DLD1 (cell line): Measurements from ENCODE around the gene RAPGEF1.

Experiments
- in situ Hi-C: cut with HindIII; loops from 2 replicates; pipeline ENCODE4 v1.10.0; 2017; ENCODE audit warnings: low sequenced_read_pairs

RAPGEF1 gene

DNA sequence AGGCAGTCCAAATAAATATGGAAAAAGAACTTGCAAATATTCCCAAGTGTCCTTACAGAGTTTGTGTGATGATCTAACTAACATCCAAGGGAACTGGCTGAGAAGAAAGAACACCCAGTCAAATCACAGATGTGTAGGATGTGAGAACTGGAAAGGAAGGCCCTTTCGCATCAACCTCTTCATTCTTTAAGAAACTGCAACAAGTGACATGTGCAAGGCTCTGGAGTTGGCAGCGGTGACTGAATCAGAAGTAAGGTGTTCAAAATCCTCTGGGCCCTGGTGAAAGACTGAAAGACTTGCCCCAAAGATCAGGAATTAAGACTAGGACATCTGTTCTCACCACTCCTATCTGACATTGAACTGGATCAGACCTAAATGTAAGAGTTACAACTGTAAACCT lies 88.7 kb downstream of the RAPGEF1 start:
- in situ Hi-C loops: no loop called here

GRCh38 chr9:131650254-131650653 lies 89.6 kb downstream of the RAPGEF1 start:
- in situ Hi-C loops: no loop called here

DNA sequence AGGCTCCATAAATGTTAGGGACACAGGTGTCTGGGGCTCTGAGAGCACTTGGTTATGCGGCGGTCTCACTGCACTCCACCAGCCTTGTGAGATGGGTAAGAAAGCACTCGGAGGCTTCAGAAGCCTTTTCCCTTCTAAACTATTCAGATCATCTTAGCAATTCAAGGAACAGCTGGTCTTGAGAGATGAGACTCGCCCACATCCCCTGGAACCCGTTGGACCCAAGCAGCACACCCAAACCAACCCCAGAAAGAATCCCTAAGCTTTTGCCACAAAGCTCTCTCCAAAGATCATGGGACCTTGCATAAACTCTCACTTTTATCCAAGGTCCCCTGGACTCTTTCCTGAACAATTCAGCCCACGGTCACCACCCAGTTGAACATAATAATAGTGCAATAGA lies 90.2 kb downstream of the RAPGEF1 start:
- in situ Hi-C loops: no loop called here

- in situ Hi-C loops: no loop called here
Measured at GRCh38 chr9:131645078-131645776, 94.6 kb downstream of the RAPGEF1 start.

DNA sequence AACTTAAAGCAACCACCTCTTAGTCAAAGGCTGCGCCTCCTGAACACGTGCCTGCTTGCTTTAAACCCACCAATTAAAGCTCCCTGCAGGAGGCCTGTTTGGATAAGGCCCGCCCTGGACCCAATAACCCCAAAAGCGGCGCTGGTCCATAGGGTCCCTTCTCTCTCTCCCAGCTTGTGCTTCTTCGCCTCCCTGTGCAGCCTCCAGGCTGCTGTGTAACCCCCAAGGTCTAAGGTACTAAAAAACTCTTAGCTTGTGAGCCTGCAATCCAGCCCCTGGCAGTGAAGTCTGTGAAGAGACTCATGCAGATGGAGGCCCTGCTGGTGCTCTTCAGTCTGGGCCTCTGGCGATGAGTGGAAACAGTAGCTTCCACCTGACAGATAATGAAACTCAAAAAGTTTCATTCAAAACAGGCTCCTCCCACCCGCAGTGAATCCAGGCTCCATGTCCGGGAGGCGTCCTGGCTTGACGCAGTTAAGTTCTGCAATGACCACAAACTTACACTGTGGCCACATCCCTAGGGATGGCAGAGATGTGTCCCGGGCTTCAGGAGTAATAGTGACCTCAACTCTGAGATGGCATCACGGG lies 97.3 kb downstream of the RAPGEF1 start:
- in situ Hi-C loops: no loop called here

DNA sequence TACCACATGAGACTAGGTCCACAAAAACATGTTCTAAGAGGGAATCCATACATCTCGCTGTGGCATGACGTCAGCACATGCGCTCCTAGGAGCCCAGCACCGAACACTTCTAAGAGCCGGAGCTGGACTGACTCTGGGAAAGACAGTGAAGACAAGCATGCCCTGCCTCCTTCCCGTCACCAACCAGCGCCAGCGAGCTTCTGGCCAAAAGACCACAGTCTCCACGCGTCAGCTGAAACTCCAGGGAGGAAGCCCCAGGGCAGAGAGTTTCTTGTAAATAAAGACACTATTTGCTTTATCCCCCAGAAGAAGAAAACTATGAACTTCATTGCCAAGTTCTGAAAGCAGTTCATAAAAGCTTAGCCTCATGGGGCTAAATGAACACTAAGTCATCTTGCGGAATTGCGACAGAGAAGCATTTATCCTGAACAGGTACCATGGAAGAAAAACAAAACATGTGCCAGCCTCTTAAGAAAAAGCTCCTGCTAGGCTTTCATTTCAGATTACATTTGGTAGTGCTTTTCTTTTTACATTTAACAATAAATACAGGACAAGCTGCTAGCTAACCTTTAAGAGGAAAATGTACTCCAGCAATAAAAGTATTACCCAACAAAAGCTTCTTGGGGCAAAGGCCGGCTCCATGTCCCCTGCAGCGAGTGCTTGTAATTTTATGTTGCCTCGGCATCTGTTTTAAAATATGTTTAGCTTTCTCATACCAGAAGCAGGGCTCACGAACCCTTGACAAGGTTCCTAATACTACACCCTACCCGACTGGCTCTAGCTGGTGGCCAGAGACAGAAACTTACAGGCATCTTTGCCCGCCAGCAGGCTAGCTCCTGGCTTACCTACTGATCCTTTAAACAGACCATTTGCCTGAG lies 98.0 kb downstream of the RAPGEF1 start:
- in situ Hi-C loops: no loop called here

DNA sequence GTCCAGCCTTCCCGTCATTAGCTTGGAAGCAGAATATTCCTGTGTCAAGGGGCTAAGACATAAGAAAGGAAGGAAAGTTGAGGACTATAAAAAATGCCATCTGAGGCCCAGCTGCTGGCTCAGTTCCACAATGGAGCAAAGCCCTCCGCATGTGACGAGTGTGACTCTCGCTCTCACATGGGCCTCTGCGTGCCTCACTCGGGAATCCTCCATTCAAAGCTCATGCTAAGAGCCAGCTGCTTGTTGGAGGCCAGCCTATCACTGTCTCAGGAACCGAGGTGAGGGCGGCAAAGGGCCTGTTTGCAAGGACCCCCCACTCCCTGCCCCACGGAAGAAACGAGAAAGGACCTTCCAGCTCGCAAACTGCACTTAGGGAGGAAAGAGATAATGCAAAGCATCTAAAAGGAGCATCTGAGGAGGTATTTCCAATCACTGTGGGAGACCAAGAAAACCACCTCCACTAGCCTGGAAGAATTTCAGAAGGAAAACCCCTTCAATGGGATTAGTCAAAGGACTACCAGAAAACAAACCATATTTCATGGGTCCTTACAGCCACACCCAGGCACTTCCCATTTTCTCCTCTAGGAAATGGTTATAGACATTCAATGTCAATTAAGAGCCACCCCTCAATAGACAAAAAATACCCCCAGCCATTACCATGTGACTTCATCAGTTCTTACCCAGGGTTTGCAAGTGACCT lies 99.3 kb downstream of the RAPGEF1 start:
- in situ Hi-C loops: no loop called here

DNA sequence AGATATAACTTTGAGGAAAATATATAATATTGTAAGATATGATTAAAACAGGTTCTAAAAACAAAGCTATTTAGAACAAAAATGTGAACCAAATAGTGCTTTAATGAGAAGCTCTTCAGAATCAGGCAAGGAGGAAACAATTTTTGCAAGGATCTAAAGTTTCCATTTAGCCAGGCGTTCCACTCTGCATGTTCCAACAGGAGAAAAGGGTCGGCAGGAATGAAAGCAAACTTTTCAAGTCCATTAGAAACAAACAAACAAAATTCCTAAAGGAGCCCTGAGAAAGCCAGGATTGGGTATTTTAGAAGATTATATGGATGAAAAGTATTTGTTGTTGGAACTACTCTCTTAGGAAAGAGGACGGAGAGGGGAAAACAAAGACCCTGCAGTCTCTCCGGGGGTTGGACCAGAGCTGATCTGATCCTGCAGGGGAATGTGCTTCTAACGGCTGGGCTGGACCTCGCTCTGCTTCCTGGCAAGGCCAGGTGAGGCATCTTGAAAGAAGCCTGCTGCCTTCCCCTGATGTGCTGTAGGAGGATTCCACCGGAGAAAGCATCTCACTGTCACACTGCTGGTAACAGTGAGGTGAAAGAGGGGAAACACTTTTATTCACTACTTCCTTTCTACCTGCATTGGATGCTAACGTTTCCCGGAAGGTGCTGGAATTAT lies 100.0 kb downstream of the RAPGEF1 start:
- in situ Hi-C loops: no loop called here

GRCh38 chr9:131636593-131636992 lies 103.3 kb downstream of the RAPGEF1 start:
- in situ Hi-C loops: no loop called here

- in situ Hi-C loops: no loop called here
Measured at GRCh38 chr9:131635892-131636291, 104.0 kb downstream of the RAPGEF1 start.

DNA sequence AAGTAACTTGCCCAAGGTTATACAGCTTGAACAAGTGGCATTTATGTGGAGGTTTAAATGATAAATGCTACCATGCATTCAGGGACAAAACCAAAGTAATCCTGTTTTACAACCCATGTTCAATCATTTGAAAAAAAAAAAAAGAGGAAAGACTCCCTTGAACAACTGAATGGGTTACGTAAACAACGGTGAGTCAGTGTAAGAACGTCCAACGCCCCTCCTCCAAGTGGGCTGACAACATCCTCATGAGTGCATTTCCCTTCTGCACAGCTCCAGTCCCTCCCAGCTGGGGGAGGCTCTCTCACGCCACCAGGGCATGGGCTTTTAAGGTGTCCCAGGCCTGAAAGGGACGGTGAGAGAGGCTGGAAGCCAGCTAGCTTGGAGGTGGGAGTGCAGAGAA lies 104.6 kb downstream of the RAPGEF1 start:
- in situ Hi-C loops: no loop called here

- in situ Hi-C loops: no loop called here
Measured at GRCh38 chr9:131633491-131634031, 106.3 kb downstream of the RAPGEF1 start.

- in situ Hi-C loops: no loop called here
Measured at GRCh38 chr9:131631306-131631705, 108.6 kb downstream of the RAPGEF1 start.

- in situ Hi-C loops: no loop called here
Measured at GRCh38 chr9:131630205-131630831, 109.6 kb downstream of the RAPGEF1 start.

DNA sequence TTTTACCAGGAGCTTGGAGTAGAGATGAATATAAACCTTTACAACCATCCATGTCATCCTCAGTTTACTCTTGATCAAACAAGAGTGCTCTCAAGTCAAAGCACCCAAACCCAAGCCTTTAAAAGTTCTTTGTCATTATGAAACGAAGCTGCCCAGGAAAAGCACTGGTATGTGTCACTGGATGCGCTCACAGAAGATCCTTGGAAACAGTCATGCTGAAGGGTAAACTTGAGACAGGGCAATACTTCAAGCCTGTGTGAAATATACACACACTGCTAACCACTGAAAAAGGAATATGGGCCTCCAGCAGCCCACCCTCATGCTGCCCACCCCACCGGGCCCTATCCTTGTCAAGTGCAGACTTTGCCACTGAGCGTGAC lies 110.1 kb downstream of the RAPGEF1 start:
- in situ Hi-C loops: no loop called here

- in situ Hi-C loops: no loop called here
Measured at GRCh38 chr9:131629226-131629500, 110.7 kb downstream of the RAPGEF1 start.

- in situ Hi-C loops: no loop called here
Measured at GRCh38 chr9:131628459-131629225, 111.2 kb downstream of the RAPGEF1 start.

DNA sequence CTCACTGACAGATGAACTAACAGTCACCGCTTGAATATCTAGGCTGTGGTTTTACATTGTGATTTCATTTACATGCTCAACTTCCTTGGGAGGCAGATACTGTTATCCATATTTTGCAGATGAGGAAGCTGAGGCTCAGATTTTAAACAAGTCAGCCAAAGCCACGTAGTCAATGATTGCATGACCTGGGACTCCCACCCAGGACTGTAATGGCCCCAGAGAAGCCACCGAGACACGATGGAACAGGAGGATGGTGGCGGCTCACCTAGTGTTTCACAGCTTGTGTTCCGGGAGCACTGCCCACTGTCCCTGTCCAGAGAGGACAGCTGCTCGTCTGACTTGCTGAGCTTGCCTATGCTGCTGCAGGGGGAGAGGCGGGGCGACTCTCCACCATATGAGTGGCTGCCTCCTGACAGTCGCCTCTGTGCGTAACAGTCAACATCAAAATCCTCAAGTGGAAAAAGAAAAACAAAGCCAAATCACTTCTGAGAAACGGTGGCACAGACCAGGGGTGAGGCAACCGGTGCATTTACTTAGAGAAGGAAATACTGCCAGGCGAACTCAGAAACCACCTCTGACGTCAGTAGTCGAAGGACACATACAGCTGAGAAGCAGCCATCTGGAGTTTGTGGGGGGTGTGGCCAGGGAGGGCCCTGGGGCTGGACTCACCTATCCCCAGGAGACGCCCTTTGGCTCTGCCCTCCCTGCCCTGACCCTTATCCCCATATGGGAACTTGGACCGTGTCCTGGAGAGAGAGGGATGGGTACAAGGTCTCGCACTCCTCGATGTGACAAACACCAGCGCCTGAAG lies 112.0 kb downstream of the RAPGEF1 start:
- in situ Hi-C loops: no loop called here

GRCh38 chr9:131627326-131627647 lies 112.6 kb downstream of the RAPGEF1 start:
- in situ Hi-C loops: no loop called here
